DND-41 (cell line): ENCODE data around the gene FHL5.

ENCODE experiments used
- EZH2 ChIP-seq: IDR thresholded peaks from 3 replicates; pipeline ENCODE4 v1.6.1; 2012; ENCODE audit warnings: borderline replicate concordance, low read depth, mild to moderate bottlenecking, moderate library complexity, low read length, inconsistent platforms; ENCODE audit not compliant: severe bottlenecking
- TF ChIP-seq, protein P1 (sequence below): IDR thresholded peaks from 2 replicates; pipeline ENCODE4 v1.5.1; 2012; ENCODE audit warnings: borderline replicate concordance, low read length, moderate library complexity, mild to moderate bottlenecking; ENCODE audit not compliant: poor library complexity, severe bottlenecking; ENCODE audit errors: extremely low read depth

DNA sequence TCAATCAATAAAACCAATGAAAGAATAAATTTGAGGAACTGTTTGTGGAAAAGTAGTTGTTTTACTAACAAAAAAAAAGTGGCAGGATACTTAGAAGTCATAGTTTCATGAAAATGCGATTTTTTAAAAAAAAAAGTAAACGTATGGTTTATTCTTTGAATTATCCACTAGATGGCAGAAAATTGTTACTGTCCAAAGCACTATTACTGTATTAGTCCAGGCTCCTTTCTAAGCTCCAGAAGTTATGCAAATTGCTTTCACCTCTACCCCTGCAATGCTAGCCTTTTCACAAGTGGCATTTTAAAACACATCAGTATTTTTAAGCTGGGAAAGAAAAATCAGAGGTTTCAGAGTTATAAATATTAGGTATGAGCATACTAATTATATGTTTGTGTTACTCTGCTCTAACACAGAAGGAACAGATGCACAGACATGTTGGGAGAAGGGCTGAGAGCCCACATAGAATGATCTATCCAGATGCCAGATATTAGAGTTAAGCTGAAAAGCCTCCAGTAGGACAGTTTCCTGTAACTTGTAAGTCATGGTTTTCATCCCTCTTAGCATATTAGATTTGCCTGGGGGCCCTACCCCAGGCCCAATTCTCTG is 63.9 kb downstream of the FHL5 start:
- TF ChIP-seq, protein P1, sequence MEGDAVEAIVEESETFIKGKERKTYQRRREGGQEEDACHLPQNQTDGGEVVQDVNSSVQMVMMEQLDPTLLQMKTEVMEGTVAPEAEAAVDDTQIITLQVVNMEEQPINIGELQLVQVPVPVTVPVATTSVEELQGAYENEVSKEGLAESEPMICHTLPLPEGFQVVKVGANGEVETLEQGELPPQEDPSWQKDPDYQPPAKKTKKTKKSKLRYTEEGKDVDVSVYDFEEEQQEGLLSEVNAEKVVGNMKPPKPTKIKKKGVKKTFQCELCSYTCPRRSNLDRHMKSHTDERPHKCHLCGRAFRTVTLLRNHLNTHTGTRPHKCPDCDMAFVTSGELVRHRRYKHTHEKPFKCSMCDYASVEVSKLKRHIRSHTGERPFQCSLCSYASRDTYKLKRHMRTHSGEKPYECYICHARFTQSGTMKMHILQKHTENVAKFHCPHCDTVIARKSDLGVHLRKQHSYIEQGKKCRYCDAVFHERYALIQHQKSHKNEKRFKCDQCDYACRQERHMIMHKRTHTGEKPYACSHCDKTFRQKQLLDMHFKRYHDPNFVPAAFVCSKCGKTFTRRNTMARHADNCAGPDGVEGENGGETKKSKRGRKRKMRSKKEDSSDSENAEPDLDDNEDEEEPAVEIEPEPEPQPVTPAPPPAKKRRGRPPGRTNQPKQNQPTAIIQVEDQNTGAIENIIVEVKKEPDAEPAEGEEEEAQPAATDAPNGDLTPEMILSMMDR, result peak; percentile 54
- no peak for TF ChIP-seq EZH2
